GM06990 (cell line): ENCODE data around the gene ESYT2.

Experiments
- DNase-seq: peaks from one replicate; pipeline ENCODE4 v3.0.0-alpha.2; 2011; ENCODE audit not compliant: insufficient read length; ENCODE audit errors: extremely low read depth
- H3K27me3 ChIP-seq: replicated peaks from 2 replicates; pipeline ENCODE4 v1.6.0; 2011; ENCODE audit warnings: low read length; ENCODE audit not compliant: control insufficient read depth, insufficient read depth
- H3K36me3 ChIP-seq: 2 replicates; pipeline ENCODE4 v1.5.1; 2011; ENCODE audit warnings: low read length; ENCODE audit not compliant: control insufficient read depth, insufficient read depth
- H3K4me3 ChIP-seq: replicated peaks from 2 replicates; pipeline ENCODE4 v1.5.1; 2011; ENCODE audit warnings: low read depth, mild to moderate bottlenecking, control low read depth, low read length
- CTCF ChIP-seq: IDR thresholded peaks from 2 replicates; pipeline ENCODE4 v1.5.1; 2011; ENCODE audit warnings: low read length, control low read depth, mild to moderate bottlenecking, inconsistent platforms; ENCODE audit not compliant: insufficient read depth, poor library complexity, severe bottlenecking

ESYT2 gene

GRCh38 chr7:158694650-158695049 lies 134.7 kb downstream of the ESYT2 start:
- Histone ChIP-seq H3K4me3 (no peak overlapping the region), H3K27me3 (no peaks in the 10 kb centered on the region), H3K36me3 (peaks cover 3% of the 10 kb centered on the region)
- no peak for TF ChIP-seq CTCF
- DNase-seq: no peak

DNA sequence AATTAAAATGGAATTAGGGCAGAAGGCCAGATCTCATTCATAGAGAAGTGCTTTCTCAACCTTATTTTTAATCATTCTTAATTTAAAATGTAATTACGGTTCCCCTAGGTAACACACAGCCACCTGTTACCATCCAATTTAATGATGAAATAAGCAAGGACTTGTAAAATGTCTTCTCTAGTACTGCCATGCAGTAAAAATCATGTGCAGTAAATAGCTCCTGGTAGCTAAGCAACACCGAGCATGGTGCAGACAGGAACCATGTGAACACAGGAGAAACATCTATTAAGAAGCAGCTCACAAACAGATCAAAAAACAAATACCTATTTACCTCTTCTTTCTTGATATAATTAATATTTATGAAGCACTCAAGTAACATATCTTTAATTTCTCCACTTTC lies 139.8 kb downstream of the ESYT2 start:
- H3K36me3 ChIP-seq: peaks cover 8% of the 10 kb centered on the region

GRCh38 chr7:158687406-158687805 lies 141.9 kb downstream of the ESYT2 start:
- no peak overlapping the region for H3K4me3 ChIP-seq
- peaks cover 8% of the 10 kb centered on the region for H3K36me3 ChIP-seq
- no peaks in the 10 kb centered on the region for H3K27me3 ChIP-seq
- no peak for DNase-seq
- no peak for TF ChIP-seq CTCF

More for the DNA sequence above, 139.8 kb downstream of the ESYT2 start:
- H3K4me3 ChIP-seq: no peak overlapping the region
- no peak for DNase-seq
- TF ChIP-seq CTCF: no peak
- H3K27me3 ChIP-seq: no peaks in the 10 kb centered on the region

GRCh38 chr7:158685693-158686092 lies 143.6 kb downstream of the ESYT2 start:
- peaks cover 8% of the 10 kb centered on the region for H3K36me3 ChIP-seq
- TF ChIP-seq CTCF: no peak
- H3K4me3 ChIP-seq: no peak overlapping the region
- H3K27me3 ChIP-seq: no peaks in the 10 kb centered on the region
- no peak for DNase-seq

DNA sequence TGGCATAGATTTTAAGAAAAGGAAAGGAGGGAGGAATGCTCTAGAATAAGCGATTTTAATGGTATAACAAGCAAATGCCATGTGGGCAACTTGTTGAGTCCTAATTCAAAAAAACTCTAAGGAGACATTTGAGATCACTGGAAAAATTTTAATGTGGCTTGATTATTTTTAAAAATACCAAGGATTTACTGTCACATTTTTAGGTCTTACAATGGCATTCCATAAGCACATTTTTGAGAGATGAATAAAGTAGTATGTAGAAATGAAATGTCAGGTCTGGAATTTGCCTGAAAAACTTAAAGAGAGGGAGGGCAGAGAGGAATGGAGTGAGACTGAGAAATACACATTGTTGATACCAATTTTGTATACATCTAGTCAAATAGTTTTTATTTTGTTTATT lies 145.0 kb downstream of the ESYT2 start:
- H3K36me3 ChIP-seq: peaks cover 11% of the 10 kb centered on the region
- H3K4me3 ChIP-seq: no peak overlapping the region
- no peak for DNase-seq

More for the DNA sequence above, 145.0 kb downstream of the ESYT2 start:
- TF ChIP-seq CTCF: no peak
- no peaks in the 10 kb centered on the region for H3K27me3 ChIP-seq
